Panc1 (cell line): Measurements from ENCODE around the gene MEF2A.

Experiments used
- CTCF ChIP-seq: fragments of 450-650 bp; IDR thresholded peaks from 2 replicates; pipeline ENCODE4 v1.5.1; 2017; ENCODE audit warnings: mild to moderate bottlenecking
- POLR2AphosphoS5 ChIP-seq: IDR thresholded peaks from 2 replicates; pipeline ENCODE4 v1.6.1; 2012; ENCODE audit warnings: mild to moderate bottlenecking, low read depth, low read length, moderate library complexity
- REST ChIP-seq, 2 experiments: IDR thresholded peaks; 2 replicates each; pipeline ENCODE4 v1.6.1; 2011 to 2012; ENCODE audit warnings: low read depth in 2 of 2, control low read depth in 1 of 2, low read length in 1 of 2, mild to moderate bottlenecking in 1 of 2, moderate library complexity in 1 of 2; ENCODE audit not compliant: insufficient read depth in 1 of 2

DNA sequence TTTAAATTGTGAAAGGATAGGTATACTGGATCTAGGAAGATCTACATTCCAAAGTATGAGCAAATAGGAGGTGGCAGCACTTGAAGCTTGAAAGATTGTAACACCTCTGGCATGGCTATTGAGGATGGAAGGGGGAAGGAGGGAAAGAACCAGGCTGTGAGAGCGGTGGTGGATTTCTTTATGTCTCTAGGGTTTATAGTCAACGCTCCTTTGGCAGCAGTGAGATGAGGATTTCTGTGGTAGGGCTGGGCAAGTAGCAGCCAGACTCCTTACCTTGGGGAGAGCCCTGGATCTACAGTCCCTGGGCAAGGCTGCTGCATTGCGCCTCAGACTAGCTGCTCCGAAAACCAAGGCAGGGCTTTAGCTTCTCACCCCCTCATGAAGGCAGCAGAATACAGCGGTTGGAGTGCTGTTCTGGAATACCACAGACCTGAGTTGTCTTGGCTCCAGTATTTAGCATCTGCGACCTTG is 53.2 kb downstream of the MEF2A start:
- TF ChIP-seq CTCF, result no peak
- no peak for TF ChIP-seq REST (IDR thresholded peaks at IDR 0.05; ENCODE audit: insufficient read depth in 1 of 2, low read depth in 2 of 2, low read length in 1 of 2)
- TF ChIP-seq POLR2AphosphoS5, result no peak
